Spleen (tissue), 11 donors: ENCODE data around the gene STK4. TPM values are rescaled to one million over a fixed set of nuclear protein-coding genes. Genes with fewer than 3 reads are reported as not detected.

Experiments used
- DNase-seq: peaks from one replicate; pipeline ENCODE4 v3.0.0-alpha.2; 2020
- H3K27ac ChIP-seq, 8 donors: fragments of 200-600 bp; sonication (generic) in 7 of 8; 1 replicate in 4 of 8; 2 replicates in 4 of 8; pipeline versions ENCODE4 v1.5.0 to v1.8.0; 2016 to 2021; ENCODE audit warnings: inconsistent platforms in 4 of 8, mild to moderate bottlenecking in 4 of 8, moderate library complexity in 1 of 8
- H3K27me3 ChIP-seq, 7 donors: fragments of 200-600 bp; sonication (generic) in 6 of 7; replicated peaks in 1 of 7; 1 replicate in 4 of 7; 2 replicates in 3 of 7; pipeline versions ENCODE4 v1.5.0 to v1.8.0; 2016 to 2021; ENCODE audit warnings: inconsistent platforms in 3 of 7, mild to moderate bottlenecking in 1 of 7
- H3K36me3 ChIP-seq, 6 donors: fragments of 200-600 bp; sonication (generic) in 5 of 6; 1 replicate in 4 of 6; 2 replicates in 2 of 6; pipeline versions ENCODE4 v1.5.0 to v1.8.0; 2016 to 2021; ENCODE audit warnings: inconsistent platforms in 2 of 6
- H3K4me1 ChIP-seq, 6 donors: fragments of 200-600 bp; sonication (generic) in 5 of 6; 1 replicate in 3 of 6; 2 replicates in 3 of 6; pipeline versions ENCODE4 v1.5.0 to v1.8.0; 2016 to 2021; ENCODE audit warnings: inconsistent platforms in 3 of 6
- H3K4me3 ChIP-seq, 8 donors: fragments of 200-600 bp; sonication (generic) in 7 of 8; 1 replicate in 4 of 8; 2 replicates in 4 of 8; pipeline versions ENCODE4 v1.5.0 to v1.8.0; 2016 to 2021; ENCODE audit warnings: inconsistent platforms in 4 of 8, mild to moderate bottlenecking in 4 of 8, moderate library complexity in 2 of 8
- H3K9me3 ChIP-seq, 8 donors: fragments of 200-600 bp; sonication (generic) in 7 of 8; 1 replicate in 4 of 8; 2 replicates in 4 of 8; pipeline versions ENCODE4 v1.5.0 to v1.8.0; 2016 to 2021; ENCODE audit warnings: inconsistent platforms in 4 of 8
- POLR2A ChIP-seq, 3 donors: fragments of 450-650 bp; IDR thresholded peaks; one replicate each; pipeline ENCODE4 v1.5.1; 2017; ENCODE audit warnings: antibody characterized with exemption in 3 of 3, mild to moderate bottlenecking in 1 of 3
- POLR2AphosphoS5 ChIP-seq, 3 donors: sonication (generic); formaldehyde crosslinking; IDR thresholded peaks; one replicate each; pipeline ENCODE4 v1.5.1; 2017; ENCODE audit warnings: antibody characterized with exemption in 3 of 3
- WGBS, 5 donors: extraction: QIAGEN DNeasy Blood & Tissue Kit in 3 of 5; methylation state at CpG; one replicate each; pipeline versions ENCODE4 v1.1.5 to v1.1.7; 2013 to 2018; 5-methylcytosine and 5-hydroxymethylcytosine counted together
- intact Hi-C: fragments of 100-400 bp; cut with DNase I; formaldehyde crosslinking; loops from one replicate; pipeline ENCODE4 v1.15.0; 2023; ENCODE audit warnings: low total_unique reads
- polyA plus RNA-seq, 3 donors: library from polyadenylated mRNA; stranded (reverse); fragments of 200-250 nt; gene quantifications; one replicate each; pipeline ENCODE4 v1.2.1, GENCODE V29; 2013
- total RNA-seq, 7 donors: library from RNA; depleted of rRNA in 3 of 7; stranded (reverse); fragments of >200 nt in 3 of 7; fragmentation: NEBNext Ultra II Directional in 4 of 7; extraction: Animal tissue kit (Norgen Biotek cat#: 25700) in 4 of 7; gene quantifications; one replicate each; pipeline versions ENCODE4 v1.1.0 to v1.2.1, GENCODE V29; 2016 to 2021
- TF ChIP-seq, protein P1 (sequence below), 11 experiments: fragments of 200-600 bp in 7 of 11; fragments of 450-650 bp in 4 of 11; sonication (generic) in 4 of 11; IDR thresholded peaks in 8 of 11; conservative IDR thresholded peaks in 3 of 11; 1 replicate in 7 of 11; 2 replicates in 4 of 11; pipeline versions ENCODE4 v1.4.0 to v1.8.0; 2016 to 2021; ENCODE audit warnings: antibody characterized with exemption in 11 of 11, inconsistent platforms in 4 of 11, mild to moderate bottlenecking in 1 of 11
- donor health status: healthy with polysubstance abuse.
- donor health status: DM: no; HTN: no; CAD: no; lungs with moderate emphysema.
- donor health status: DM: no; HTN: no; CAD: no.
- donor health status: Bipolar disorder and iron deficiency.
- donor health status: healthy.
- donor health status: DM: no; HTN: no; CAD: no.
- donor health status: DM: yes; HTN: yes; CAD: no.

The STK4 gene
- total and polyA plus RNA-seq, 10 donors: 19.0 to 241 (median 124) TPM

DNA sequence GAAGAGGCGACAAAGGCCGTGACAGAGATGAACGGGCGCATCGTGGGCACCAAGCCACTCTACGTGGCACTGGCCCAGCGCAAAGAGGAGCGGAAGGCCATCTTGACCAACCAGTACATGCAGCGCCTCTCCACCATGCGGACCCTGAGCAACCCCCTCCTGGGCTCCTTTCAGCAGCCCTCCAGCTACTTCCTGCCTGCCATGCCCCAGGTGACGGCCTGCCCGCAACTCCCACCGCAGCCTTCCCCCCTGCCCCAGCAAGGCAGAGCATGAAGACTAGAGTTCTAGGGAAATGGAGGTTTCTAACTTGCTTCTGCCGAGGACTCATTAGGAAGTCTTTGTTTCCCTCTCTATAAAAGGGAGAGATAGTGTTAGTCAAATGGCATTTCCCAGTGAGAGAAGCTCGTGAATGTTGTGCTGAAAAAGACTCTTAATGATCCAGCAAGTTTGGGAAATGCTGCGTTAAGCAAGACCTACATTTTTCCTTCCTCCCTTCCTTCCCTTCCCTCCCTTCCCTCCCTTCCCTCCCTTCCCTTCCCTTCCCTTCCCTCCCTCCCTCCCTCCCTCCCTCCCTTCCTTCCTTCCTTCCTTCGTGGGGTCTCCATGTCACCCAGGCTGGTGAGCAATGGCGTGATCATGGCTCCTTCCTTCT, 35.7 kb upstream of the STK4 start:
- Histone ChIP-seq H3K4me1 (no peaks in the 10 kb centered on the region), H3K9me3 (no peaks in the 10 kb centered on the region), H3K4me3 (no peak overlapping the region), H3K36me3 (peaks cover 0 to 72% (median 12%) of the 10 kb centered on the region in 6 donors), H3K27me3 (no peaks in the 10 kb centered on the region), H3K27ac (no peak overlapping the region)
- DNase-seq: no peak
- intact Hi-C loops: no loop called here
- TF ChIP-seq POLR2A (IDR thresholded peaks at IDR 0.05): no peak
- no peak for TF ChIP-seq POLR2AphosphoS5 (IDR thresholded peaks at IDR 0.05)
- TF ChIP-seq, protein P1, sequence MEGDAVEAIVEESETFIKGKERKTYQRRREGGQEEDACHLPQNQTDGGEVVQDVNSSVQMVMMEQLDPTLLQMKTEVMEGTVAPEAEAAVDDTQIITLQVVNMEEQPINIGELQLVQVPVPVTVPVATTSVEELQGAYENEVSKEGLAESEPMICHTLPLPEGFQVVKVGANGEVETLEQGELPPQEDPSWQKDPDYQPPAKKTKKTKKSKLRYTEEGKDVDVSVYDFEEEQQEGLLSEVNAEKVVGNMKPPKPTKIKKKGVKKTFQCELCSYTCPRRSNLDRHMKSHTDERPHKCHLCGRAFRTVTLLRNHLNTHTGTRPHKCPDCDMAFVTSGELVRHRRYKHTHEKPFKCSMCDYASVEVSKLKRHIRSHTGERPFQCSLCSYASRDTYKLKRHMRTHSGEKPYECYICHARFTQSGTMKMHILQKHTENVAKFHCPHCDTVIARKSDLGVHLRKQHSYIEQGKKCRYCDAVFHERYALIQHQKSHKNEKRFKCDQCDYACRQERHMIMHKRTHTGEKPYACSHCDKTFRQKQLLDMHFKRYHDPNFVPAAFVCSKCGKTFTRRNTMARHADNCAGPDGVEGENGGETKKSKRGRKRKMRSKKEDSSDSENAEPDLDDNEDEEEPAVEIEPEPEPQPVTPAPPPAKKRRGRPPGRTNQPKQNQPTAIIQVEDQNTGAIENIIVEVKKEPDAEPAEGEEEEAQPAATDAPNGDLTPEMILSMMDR (IDR thresholded peaks at IDR 0.05 in 8 of 11, conservative IDR thresholded peaks at IDR 0.05 in 3 of 11): no peak
- 90 to 91% (median 90%) methylated on average over 17 to 18 of the region's 18 CpGs for WGBS, 5 donors

DNA sequence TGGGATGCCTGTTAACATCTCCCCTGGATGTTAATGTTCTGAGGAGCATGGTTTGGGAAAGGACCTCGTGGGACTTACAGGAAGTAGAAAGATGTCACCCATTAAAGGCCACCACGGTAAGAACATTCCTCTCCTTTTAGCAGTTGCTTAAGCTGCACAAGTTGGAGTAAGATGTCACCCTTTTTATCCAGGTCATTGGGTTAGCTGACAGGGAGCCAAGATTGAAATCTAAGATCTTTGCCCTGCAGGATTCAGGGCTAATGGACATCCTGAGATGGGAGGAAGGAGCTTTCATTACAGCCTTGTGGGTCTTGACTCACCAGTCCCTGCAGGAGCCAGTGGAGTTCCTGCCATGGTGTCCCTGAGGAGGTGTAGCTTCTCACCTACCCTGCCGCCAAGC, 34.4 kb upstream of the STK4 start:
- WGBS, 5 donors: 74 to 89% (median 81%) methylated on average over 2 to 3 of the region's 3 CpGs
- no peaks in the 10 kb centered on the region for H3K4me1 ChIP-seq
- no peaks in the 10 kb centered on the region for H3K27me3 ChIP-seq
- intact Hi-C loops: no loop called here
- no peak for DNase-seq
- no peak overlapping the region for H3K27ac ChIP-seq
- H3K36me3 ChIP-seq: peaks cover 0 to 74% (median 17%) of the 10 kb centered on the region in 6 donors
- H3K9me3 ChIP-seq: no peaks in the 10 kb centered on the region
- TF ChIP-seq POLR2AphosphoS5 (IDR thresholded peaks at IDR 0.05): no peak
- no peak for TF ChIP-seq POLR2A (IDR thresholded peaks at IDR 0.05)
- TF ChIP-seq, protein P1 (IDR thresholded peaks at IDR 0.05 in 8 of 11, conservative IDR thresholded peaks at IDR 0.05 in 3 of 11): no peak
- H3K4me3 ChIP-seq: no peak overlapping the region

DNA sequence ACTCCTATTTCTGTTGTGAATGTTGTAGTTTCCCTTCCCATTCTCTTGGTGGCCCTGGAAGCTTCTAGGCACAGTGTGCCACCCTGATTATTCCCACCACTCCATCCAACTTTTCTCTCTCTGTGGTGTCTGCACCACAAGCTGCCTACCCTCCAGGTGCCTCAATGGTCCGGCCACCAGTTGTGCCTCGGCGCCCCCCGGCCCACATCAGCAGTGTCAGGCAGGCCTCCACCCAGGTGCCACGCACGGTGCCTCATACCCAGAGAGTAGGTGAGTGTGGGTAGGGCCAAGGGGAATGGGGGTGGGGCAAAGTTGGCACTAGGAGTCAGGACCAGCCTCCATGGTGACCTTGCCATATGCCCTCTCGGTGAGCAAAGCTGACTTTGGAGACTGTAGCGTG, 33.4 kb upstream of the STK4 start:
- WGBS, 5 donors: 95 to 98% (median 97%) methylated on average over 8 of the region's 8 CpGs
- H3K27me3 ChIP-seq: no peaks in the 10 kb centered on the region
- no peaks in the 10 kb centered on the region for H3K9me3 ChIP-seq
- no peak for TF ChIP-seq POLR2AphosphoS5 (IDR thresholded peaks at IDR 0.05)
- TF ChIP-seq POLR2A (IDR thresholded peaks at IDR 0.05): no peak
- TF ChIP-seq, protein P1 (IDR thresholded peaks at IDR 0.05 in 8 of 11, conservative IDR thresholded peaks at IDR 0.05 in 3 of 11): no peak
- peaks cover 0 to 84% (median 20%) of the 10 kb centered on the region in 6 donors for H3K36me3 ChIP-seq
- no peaks in the 10 kb centered on the region for H3K4me1 ChIP-seq
- no peak overlapping the region for H3K4me3 ChIP-seq
- no peak for DNase-seq
- H3K27ac ChIP-seq: no peak overlapping the region
- intact Hi-C loops: no loop called here

DNA sequence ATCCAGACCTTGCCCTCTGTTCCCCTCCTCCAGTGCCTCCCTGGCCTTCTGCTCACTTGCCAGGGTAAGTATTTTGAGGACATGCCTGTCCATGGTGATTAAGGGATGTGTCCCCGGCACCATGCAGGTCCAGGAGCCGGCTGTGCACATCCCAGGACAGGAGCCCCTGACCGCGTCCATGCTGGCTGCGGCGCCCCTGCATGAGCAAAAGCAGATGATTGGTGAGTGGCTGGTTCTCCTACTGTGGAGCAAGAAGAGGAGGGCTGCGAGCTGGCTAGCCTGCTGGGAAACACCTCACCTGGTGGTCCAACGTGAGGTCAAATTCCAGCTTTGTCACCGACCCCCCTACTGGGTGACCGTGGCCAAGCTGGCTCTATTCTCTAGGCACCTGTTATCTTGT, 29.8 kb upstream of the STK4 start:
- H3K27ac ChIP-seq: no peak overlapping the region
- H3K4me3 ChIP-seq: no peak overlapping the region
- H3K9me3 ChIP-seq: no peaks in the 10 kb centered on the region
- intact Hi-C loops: no loop called here
- no peaks in the 10 kb centered on the region for H3K27me3 ChIP-seq
- TF ChIP-seq, protein P1 (IDR thresholded peaks at IDR 0.05 in 8 of 11, conservative IDR thresholded peaks at IDR 0.05 in 3 of 11): no peak
- TF ChIP-seq POLR2A (IDR thresholded peaks at IDR 0.05): no peak
- TF ChIP-seq POLR2AphosphoS5 (IDR thresholded peaks at IDR 0.05): no peak
- no peaks in the 10 kb centered on the region for H3K4me1 ChIP-seq
- DNase-seq: no peak
- WGBS, 5 donors: 92 to 98% (median 96%) methylated on average over 10 of the region's 10 CpGs
- H3K36me3 ChIP-seq: peaks cover 0 to 100% (median 39%) of the 10 kb centered on the region in 6 donors
